Naive thymus-derived CD4-positive, alpha-beta T cell (primary cell): ENCODE data around the gene C6orf62. TPM values are rescaled to one million over a fixed set of nuclear protein-coding genes. Genes with fewer than 3 reads are reported as not detected.
"Not testable (repeated sequence)": the region's sequence is repeated elsewhere in the genome, so short reads cannot be mapped to it uniquely, and the experiment has no call there.

Experiments
- ATAC-seq: fragments of 150-1000 bp; cut with Tn5 transposase; 2 replicates; pipeline ENCODE4 v1.10.0; 2021; ENCODE audit warnings: mild to moderate bottlenecking, moderate library complexity
- CTCF ChIA-PET: fragments of 350-600 bp; sonication (Branson Sonifier 250); formaldehyde crosslinking; loops from one replicate; lab custom pipeline; 2021; ENCODE audit warnings: antibody characterized with exemption; lab: Charles Lee
- POLR2A ChIA-PET: fragments of 350-600 bp; sonication (Branson Sonifier 250); formaldehyde crosslinking; loops from one replicate; lab custom pipeline; 2021; ENCODE audit warnings: antibody characterized with exemption, inconsistent platforms; lab: Charles Lee
- DNase-seq, 9 donors: peaks; one replicate each; pipeline versions ENCODE4 v3.0.0 to v3.0.0-alpha.2; 2020 to 2022; ENCODE audit warnings: mixed read lengths in 1 of 9
- H3K27ac ChIP-seq: one replicate; pipeline ENCODE4 v1.7.0; 2013; ENCODE audit warnings: mild to moderate bottlenecking, low read depth, low read length, moderate library complexity
- H3K27me3 ChIP-seq, 2 donors: one replicate each; pipeline ENCODE4 v1.7.0; 2013; ENCODE audit warnings: low read length in 2 of 2, mild to moderate bottlenecking in 2 of 2, moderate library complexity in 2 of 2; ENCODE audit not compliant: control insufficient read depth in 2 of 2, insufficient read depth in 2 of 2
- H3K36me3 ChIP-seq, 3 experiments: 1 replicate in 2 of 3; 2 replicates in 1 of 3; pipeline ENCODE4 v1.7.0; 2013; ENCODE audit warnings: low read length in 3 of 3, mild to moderate bottlenecking in 3 of 3, moderate library complexity in 1 of 3; ENCODE audit not compliant: insufficient read depth in 3 of 3, control insufficient read depth in 2 of 3
- H3K4me1 ChIP-seq, 2 donors: one replicate each; pipeline ENCODE4 v1.7.0; 2013; ENCODE audit warnings: low read length in 2 of 2, mild to moderate bottlenecking in 2 of 2, moderate library complexity in 1 of 2; ENCODE audit not compliant: control insufficient read depth in 2 of 2, insufficient read depth in 2 of 2
- H3K4me3 ChIP-seq: 2 replicates; pipeline ENCODE4 v1.7.0; 2013; ENCODE audit warnings: mild to moderate bottlenecking, low read length
- H3K9me3 ChIP-seq, 3 experiments: 1 replicate in 2 of 3; 2 replicates in 1 of 3; pipeline ENCODE4 v1.7.0; 2013; ENCODE audit warnings: low read length in 3 of 3; ENCODE audit not compliant: control insufficient read depth in 2 of 3
- H3K27ac Mint-ChIP-seq, 9 donors: one replicate each; pipeline ENCODE4 v1.8.0; 2020 to 2022; ENCODE audit warnings: mixed read lengths in 9 of 9, mild to moderate bottlenecking in 8 of 9, moderate library complexity in 5 of 9, inconsistent platforms in 2 of 9
- H3K27me3 Mint-ChIP-seq, 5 donors: one replicate each; pipeline ENCODE4 v1.8.0; 2021 to 2022; ENCODE audit warnings: mixed read lengths in 5 of 5, mild to moderate bottlenecking in 1 of 5
- H3K36me3 Mint-ChIP-seq, 5 donors: one replicate each; pipeline ENCODE4 v1.8.0; 2020 to 2022; ENCODE audit warnings: mixed read lengths in 5 of 5, mild to moderate bottlenecking in 3 of 5, inconsistent platforms in 1 of 5
- H3K4me1 Mint-ChIP-seq, 7 donors: one replicate each; pipeline ENCODE4 v1.8.0; 2020 to 2022; ENCODE audit warnings: mixed read lengths in 7 of 7, mild to moderate bottlenecking in 3 of 7, inconsistent platforms in 1 of 7
- H3K4me3 Mint-ChIP-seq, 10 donors: one replicate each; pipeline ENCODE4 v1.8.0; 2020 to 2022; ENCODE audit warnings: mild to moderate bottlenecking in 10 of 10, mixed read lengths in 10 of 10, moderate library complexity in 6 of 10, inconsistent platforms in 2 of 10
- H3K9me3 Mint-ChIP-seq, 11 donors: one replicate each; pipeline ENCODE4 v1.8.0; 2020 to 2022; ENCODE audit warnings: mixed read lengths in 11 of 11, mild to moderate bottlenecking in 4 of 11, inconsistent platforms in 1 of 11, moderate library complexity in 1 of 11
- intact Hi-C, 2 donors: fragments of 100-400 bp; cut with micrococcal nuclease; formaldehyde crosslinking; loops; one replicate each; pipeline ENCODE4 v1.15.1; 2023
- polyA plus RNA-seq, 2 donors: library from polyadenylated mRNA; unstranded; fragments of 300-500 nt; fragmentation: Illumina TruSeq; gene quantifications; one replicate each; pipeline ENCODE4 v1.2.3, GENCODE V29; 2021
- total RNA-seq, 6 experiments: library from RNA in 5 of 6; stranded (reverse) in 5 of 6; gene quantifications; 1 replicate in 5 of 6; 2 replicates in 1 of 6; pipeline ENCODE4 v1.2.3 and lab custom pipeline; 2021 to 2026

C6orf62 gene
- total and polyA plus RNA-seq, 7 experiments from 2014 or later, result 102 to 162 (median 130) TPM

- Histone ChIP-seq H3K27ac (no peak overlapping the region), H3K36me3 (no peaks in the 10 kb centered on the region), H3K4me3 (no peak overlapping the region), H3K27me3 (no peaks in the 10 kb centered on the region), H3K4me1 (no peaks in the 10 kb centered on the region), H3K9me3 (no peaks in the 10 kb centered on the region)
- peaks cover 0 to 7% (median 0%) of the 10 kb centered on the region in 5 donors for H3K36me3 Mint-ChIP-seq
- no peaks in the 10 kb centered on the region for H3K4me1 Mint-ChIP-seq
- H3K4me3 Mint-ChIP-seq, result no peak overlapping the region
- intact Hi-C loops, result no loop called here
- POLR2A ChIA-PET, result interaction anchor here (0.7 kb wide), 1 partner anchor 27 kb away, joined by 3 read pairs; no protein-coding TSS in a partner anchor
- H3K9me3 Mint-ChIP-seq, result peaks cover 0 to 9% (median 0%) of the 10 kb centered on the region in 11 donors
- CTCF ChIA-PET, result interaction anchor here (0.7 kb wide), 1 partner anchor 9 kb away, joined by 4 read pairs; no protein-coding TSS in a partner anchor
- peaks cover 0 to 5% (median 0%) of the 10 kb centered on the region in 5 donors for H3K27me3 Mint-ChIP-seq
- ATAC-seq (no peak), DNase-seq (no peak)
- H3K27ac Mint-ChIP-seq, result no peak overlapping the region
Observed at GRCh38 chr6:24755279-24755678, 36.3 kb upstream of the C6orf62 start.

GRCh38 chr6:24754378-24754777, 35.4 kb upstream of the C6orf62 start:
- POLR2A ChIA-PET, H3K9me3 Mint-ChIP-seq, DNase-seq, intact Hi-C loops, H3K4me3 ChIP-seq, H3K4me3 Mint-ChIP-seq, H3K9me3 ChIP-seq, H3K36me3 ChIP-seq, H3K27ac ChIP-seq, CTCF ChIA-PET, ATAC-seq, H3K27me3 Mint-ChIP-seq, H3K27ac Mint-ChIP-seq, H3K36me3 Mint-ChIP-seq, H3K27me3 ChIP-seq, H3K4me1 Mint-ChIP-seq, H3K4me1 ChIP-seq: not testable (repeated sequence)

- peaks cover 0 to 10% (median 0%) of the 10 kb centered on the region in 5 donors for H3K27me3 Mint-ChIP-seq
- DNase-seq (no peak), ATAC-seq (no peak)
- H3K27ac ChIP-seq, result no peak overlapping the region
- peaks cover 0 to 9% (median 0%) of the 10 kb centered on the region in 11 donors for H3K9me3 Mint-ChIP-seq
- no peak overlapping the region for H3K4me3 ChIP-seq
- no peaks in the 10 kb centered on the region for H3K36me3 ChIP-seq
- no peak overlapping the region for H3K27ac Mint-ChIP-seq
- intact Hi-C loops, result no loop called here
- H3K27me3 ChIP-seq, result no peaks in the 10 kb centered on the region
- H3K4me1 ChIP-seq, result no peaks in the 10 kb centered on the region
- no peaks in the 10 kb centered on the region for H3K9me3 ChIP-seq
- no peak overlapping the region for H3K4me3 Mint-ChIP-seq
- peaks cover 0 to 2% (median 0%) of the 10 kb centered on the region in 7 donors for H3K4me1 Mint-ChIP-seq
- ChIA-PET CTCF (no interaction called here), POLR2A (interaction anchor here (0.9 kb wide), 1 partner anchor 13 kb away, joined by 3 read pairs; no protein-coding TSS in a partner anchor)
- peaks cover 0 to 7% (median 0%) of the 10 kb centered on the region in 5 donors for H3K36me3 Mint-ChIP-seq
Observed at GRCh38 chr6:24753545-24753944, 34.6 kb upstream of the C6orf62 start.

- H3K36me3 Mint-ChIP-seq, result peaks cover 0 to 7% (median 0%) of the 10 kb centered on the region in 5 donors
Observed at GRCh38 chr6:24752917-24753492, 34.1 kb upstream of the C6orf62 start.

GRCh38 chr6:24752503-24752902, 33.5 kb upstream of the C6orf62 start:
- Histone ChIP-seq H3K4me1 (no peaks in the 10 kb centered on the region), H3K36me3 (no peaks in the 10 kb centered on the region), H3K27me3 (no peaks in the 10 kb centered on the region), H3K9me3 (no peaks in the 10 kb centered on the region), H3K4me3 (no peak overlapping the region), H3K27ac (no peak overlapping the region)
- ATAC-seq (no peak), DNase-seq (no peak)
- Mint-ChIP-seq H3K27ac (no peak overlapping the region), H3K36me3 (peaks cover 0 to 7% (median 0%) of the 10 kb centered on the region in 5 donors), H3K4me3 (no peak overlapping the region), H3K9me3 (peaks cover 0 to 9% (median 0%) of the 10 kb centered on the region in 11 donors), H3K4me1 (peaks cover 0 to 2% (median 0%) of the 10 kb centered on the region in 7 donors), H3K27me3 (peaks cover 0 to 10% (median 0%) of the 10 kb centered on the region in 5 donors)
- POLR2A ChIA-PET, result no interaction called here
- intact Hi-C loops, result no loop called here
- CTCF ChIA-PET, result no interaction called here

More at GRCh38 chr6:24752917-24753492, 34.1 kb upstream of the C6orf62 start:
- Mint-ChIP-seq H3K4me3 (no peak overlapping the region), H3K9me3 (peaks cover 0 to 9% (median 0%) of the 10 kb centered on the region in 11 donors), H3K27me3 (peaks cover 0 to 10% (median 0%) of the 10 kb centered on the region in 5 donors), H3K27ac (no peak overlapping the region), H3K4me1 (peaks cover 0 to 2% (median 0%) of the 10 kb centered on the region in 7 donors)
- intact Hi-C loops, result no loop called here
- Histone ChIP-seq H3K4me3 (no peak overlapping the region), H3K9me3 (no peaks in the 10 kb centered on the region), H3K4me1 (no peaks in the 10 kb centered on the region), H3K36me3 (no peaks in the 10 kb centered on the region), H3K27me3 (no peaks in the 10 kb centered on the region), H3K27ac (no peak overlapping the region)
- no peak for ATAC-seq
- no peak for DNase-seq
- CTCF ChIA-PET, result no interaction called here
- POLR2A ChIA-PET, result interaction anchor here (0.9 kb wide), 1 partner anchor 14 kb away, joined by 3 read pairs; no protein-coding TSS in a partner anchor

- H3K4me1 Mint-ChIP-seq, H3K9me3 ChIP-seq, H3K27ac Mint-ChIP-seq, DNase-seq, H3K36me3 Mint-ChIP-seq, H3K27me3 ChIP-seq, POLR2A ChIA-PET, H3K9me3 Mint-ChIP-seq, H3K4me3 Mint-ChIP-seq, CTCF ChIA-PET, H3K27ac ChIP-seq, ATAC-seq, H3K4me3 ChIP-seq, intact Hi-C loops, H3K36me3 ChIP-seq, H3K4me1 ChIP-seq: not testable (repeated sequence)
- H3K27me3 Mint-ChIP-seq, result peaks cover 0 to 10% (median 0%) of the 10 kb centered on the region in 5 donors
Observed at GRCh38 chr6:24750878-24751277, 31.9 kb upstream of the C6orf62 start.
